H1 (cell line): ENCODE measurements around the gene ZACN. TPM values are rescaled to one million over a fixed set of nuclear protein-coding genes. Genes with fewer than 3 reads are reported as not detected.

ENCODE experiments used
- CTCF ChIA-PET: fragments of 300-600 bp; sonication (Branson Sonifier 250); formaldehyde crosslinking; loops from one replicate; lab custom pipeline; 2021; ENCODE audit not compliant: partially characterized antibody; lab: Charles Lee
- POLR2A ChIA-PET: fragments of 300-600 bp; sonication (Branson Sonifier 250); formaldehyde crosslinking; loops from one replicate; lab custom pipeline; 2021; ENCODE audit warnings: inconsistent platforms; ENCODE audit not compliant: partially characterized antibody; lab: Charles Lee
- DNase-seq, 2 experiments: peaks; one replicate each; pipeline versions ENCODE4 v3.0.0 to v3.0.0-alpha.2; 2010 to 2022; ENCODE audit warnings: low spot score in 2 of 2, low read depth in 1 of 2, mixed read lengths in 1 of 2
- FAIRE-seq: peaks from 2 replicates; lab custom pipeline; 2011; peaks lifted over from hg19 to GRCh38; lab: Jason Lieb, UNC
- H2AFZ ChIP-seq: 2 replicates; pipeline ENCODE4 v1.8.1; 2012; ENCODE audit warnings: low read length, inconsistent platforms
- H2AK5ac ChIP-seq: 2 replicates; pipeline ENCODE4 v1.6.1; 2013; ENCODE audit warnings: low read depth, low read length
- H2BK120ac ChIP-seq: replicated peaks from 2 replicates; pipeline ENCODE3; 2013; ENCODE audit warnings: low read depth, low read length, inconsistent platforms
- H2BK12ac ChIP-seq: 2 replicates; pipeline ENCODE4 v1.6.1; 2013; ENCODE audit warnings: low read depth, low read length
- H2BK15ac ChIP-seq: 2 replicates; pipeline ENCODE4 v1.6.1; 2013; ENCODE audit warnings: low read length
- H2BK20ac ChIP-seq: 2 replicates; pipeline ENCODE4 v1.6.1; 2013; ENCODE audit warnings: low read length
- H2BK5ac ChIP-seq: 2 replicates; pipeline ENCODE4 v1.6.1; 2013; ENCODE audit warnings: low read depth, low read length
- H3K14ac ChIP-seq: 2 replicates; pipeline ENCODE4 v1.6.1; 2013; ENCODE audit warnings: inconsistent platforms; ENCODE audit not compliant: insufficient read length
- H3K18ac ChIP-seq: 2 replicates; pipeline ENCODE4 v1.6.1; 2013; ENCODE audit warnings: low read length; ENCODE audit errors: extremely low read depth
- H3K23ac ChIP-seq: 2 replicates; pipeline ENCODE4 v1.6.1; 2013; ENCODE audit warnings: inconsistent platforms; ENCODE audit not compliant: insufficient read length
- H3K23me2 ChIP-seq: 2 replicates; pipeline ENCODE4 v1.6.1; 2013; ENCODE audit warnings: low read depth, low read length
- H3K27ac ChIP-seq: 2 replicates; pipeline ENCODE4 v1.6.1; 2011; ENCODE audit warnings: low read depth, low read length, inconsistent platforms
- H3K27me3 ChIP-seq, 4 experiments: replicated peaks in 1 of 4; 1 replicate in 1 of 4; 2 replicates in 3 of 4; pipeline versions ENCODE4 v1.6.1 to v1.8.1; 2011 to 2013; ENCODE audit warnings: low read length in 3 of 4, mild to moderate bottlenecking in 3 of 4, inconsistent platforms in 2 of 4, mixed read lengths in 2 of 4, moderate library complexity in 1 of 4; ENCODE audit not compliant: control insufficient read depth in 3 of 4, insufficient read depth in 3 of 4; ENCODE audit errors: extremely low read depth in 1 of 4
- H3K36me3 ChIP-seq, 4 experiments: 2 replicates each; pipeline versions ENCODE4 v1.6.1 to v1.8.1; 2011 to 2013; ENCODE audit warnings: mild to moderate bottlenecking in 4 of 4, low read length in 3 of 4, moderate library complexity in 2 of 4, control low read depth in 1 of 4, inconsistent platforms in 1 of 4; ENCODE audit not compliant: insufficient read depth in 4 of 4, control insufficient read depth in 2 of 4
- H3K4ac ChIP-seq: replicated peaks from 2 replicates; pipeline ENCODE3; 2013; ENCODE audit warnings: low read length, low read depth, mixed read lengths, inconsistent platforms; ENCODE audit not compliant: insufficient read length
- H3K4me1 ChIP-seq, 4 experiments: replicated peaks in 1 of 4; 1 replicate in 1 of 4; 2 replicates in 3 of 4; pipeline versions ENCODE4 v1.6.1 to v1.8.1; 2011 to 2013; ENCODE audit warnings: low read length in 3 of 4, inconsistent platforms in 2 of 4, mixed read lengths in 1 of 4; ENCODE audit not compliant: insufficient read depth in 4 of 4, control insufficient read depth in 3 of 4
- H3K4me2 ChIP-seq, 2 experiments: 2 replicates each; pipeline versions ENCODE4 v1.6.1 to v1.8.1; 2011 to 2013; ENCODE audit warnings: low read depth in 2 of 2, low read length in 2 of 2, control low read depth in 1 of 2, inconsistent platforms in 1 of 2, mild to moderate bottlenecking in 1 of 2; ENCODE audit not compliant: insufficient read depth in 1 of 2
- H3K4me3 ChIP-seq, 4 experiments: fragments of 200-600, 300-600 bp in 1 of 4; sonication (generic), shearing (Covaris generic), sonication (Bioruptor Twin) in 1 of 4; 2 replicates each; pipeline versions ENCODE4 v1.5.1 to v1.8.1; 2011 to 2016; ENCODE audit warnings: low read length in 4 of 4, low read depth in 3 of 4, control low read depth in 2 of 4, inconsistent platforms in 2 of 4, mild to moderate bottlenecking in 2 of 4, mixed read lengths in 1 of 4, moderate library complexity in 1 of 4; ENCODE audit not compliant: insufficient read depth in 2 of 4; ENCODE audit errors: extremely low read depth in 1 of 4
- H3K56ac ChIP-seq: replicated peaks from 2 replicates; pipeline ENCODE3; 2013; ENCODE audit warnings: low read depth, mild to moderate bottlenecking, mixed read lengths, low read length, inconsistent platforms; ENCODE audit not compliant: insufficient read length
- H3K79me1 ChIP-seq: 2 replicates; pipeline ENCODE4 v1.6.1; 2013; ENCODE audit warnings: low read depth, low read length, control low read depth
- H3K79me2 ChIP-seq, 2 experiments: 2 replicates each; pipeline versions ENCODE4 v1.6.1 to v1.8.1; 2012 to 2013; ENCODE audit warnings: low read length in 2 of 2, mild to moderate bottlenecking in 2 of 2, inconsistent platforms in 1 of 2; ENCODE audit not compliant: insufficient read depth in 2 of 2, control insufficient read depth in 1 of 2
- H3K9ac ChIP-seq, 4 experiments: replicated peaks in 1 of 4; 1 replicate in 1 of 4; 2 replicates in 3 of 4; pipeline versions ENCODE4 v1.6.1 to v1.8.1; 2011 to 2013; ENCODE audit warnings: low read depth in 3 of 4, low read length in 3 of 4, control low read depth in 2 of 4, mild to moderate bottlenecking in 2 of 4, moderate library complexity in 2 of 4, inconsistent platforms in 1 of 4; ENCODE audit errors: extremely low read depth in 1 of 4
- H3K9me3 ChIP-seq, 2 experiments: 2 replicates each; pipeline versions ENCODE4 v1.6.1 to v1.8.1; 2012 to 2013; ENCODE audit warnings: mild to moderate bottlenecking in 2 of 2, moderate library complexity in 2 of 2, control low read depth in 1 of 2, inconsistent platforms in 1 of 2, low read depth in 1 of 2, low read length in 1 of 2, mixed read lengths in 1 of 2; ENCODE audit not compliant: insufficient read depth in 2 of 2
- H4K20me1 ChIP-seq, 2 experiments: replicated peaks in 1 of 2; 2 replicates each; pipeline versions ENCODE3 to v1.8.1; 2011 to 2013; ENCODE audit warnings: inconsistent platforms in 2 of 2, low read length in 2 of 2, mild to moderate bottlenecking in 1 of 2; ENCODE audit not compliant: insufficient read depth in 2 of 2, control insufficient read depth in 1 of 2
- H4K5ac ChIP-seq: 2 replicates; pipeline ENCODE4 v1.6.1; 2013; ENCODE audit warnings: low read length, low read depth, mixed read lengths, inconsistent platforms; ENCODE audit not compliant: insufficient read length
- H4K8ac ChIP-seq: 2 replicates; pipeline ENCODE4 v1.8.0; 2013; ENCODE audit warnings: mild to moderate bottlenecking, moderate library complexity, low read length, inconsistent platforms; ENCODE audit not compliant: insufficient read depth; ENCODE audit errors: extremely low read depth
- H4K91ac ChIP-seq: replicated peaks from 2 replicates; pipeline ENCODE3; 2013; ENCODE audit warnings: low read length, mixed read lengths, inconsistent platforms; ENCODE audit not compliant: insufficient read length
- EZH2 ChIP-seq: fragments of 200-600 bp; sonication (generic); IDR thresholded peaks from 2 replicates; pipeline ENCODE4 v1.7.1; 2012; ENCODE audit warnings: low read depth, mild to moderate bottlenecking, moderate library complexity, low read length, inconsistent platforms; ENCODE audit not compliant: severe bottlenecking
- SAP30 ChIP-seq: fragments of 300-600 bp; sonication (generic); IDR thresholded peaks from 2 replicates; pipeline ENCODE4 v1.7.1; 2012; ENCODE audit warnings: low read length, moderate library complexity, mild to moderate bottlenecking, inconsistent platforms; ENCODE audit not compliant: insufficient read depth, insufficient replicate concordance
- SIX5 ChIP-seq: IDR thresholded peaks from 2 replicates; pipeline ENCODE4 v1.6.1; 2011; ENCODE audit warnings: mild to moderate bottlenecking, low read depth, low read length
- WGBS, 2 experiments: shearing (Covaris generic) in 1 of 2; methylation state at CpG; one replicate each; pipeline versions ENCODE4 v1.1.6 to v1.1.7; 2013 to 2015; ENCODE audit warnings: low lambda C conversion rate in 2 of 2, mixed read lengths in 2 of 2, inconsistent platforms in 1 of 2, low coverage in 1 of 2, missing lambda C conversion rate in 1 of 2; ENCODE audit not compliant: insufficient replicate concordance in 2 of 2, insufficient coverage in 1 of 2, insufficient read length in 1 of 2; ENCODE audit errors: extremely low coverage in 1 of 2, missing lambda C conversion rate in 1 of 2; 5-methylcytosine and 5-hydroxymethylcytosine counted together
- polyA plus RNA-seq, 7 experiments: library from polyadenylated mRNA; depleted of rRNA in 3 of 7; stranded (reverse) in 5 of 7; unstranded in 2 of 7; fragments of >200 nt in 5 of 7; fragments of 200-250 nt in 2 of 7; gene quantifications; 1 replicate in 5 of 7; 2 replicates in 1 of 7; 4 replicates in 1 of 7; pipeline versions ENCODE4 v1.2.1 to v1.2.3, GENCODE V29; 2011 to 2013; ENCODE audit warnings: missing spikeins in 2 of 7, mixed read lengths in 2 of 7
- total RNA-seq: library from RNA; stranded (reverse); fragmentation: NEBNext Ultra II Directional; extraction: Animal tissue kit (Norgen Biotek cat#: 25700); gene quantifications from 2 replicates; pipeline ENCODE4 v1.2.1, GENCODE V29; 2021

ZACN gene
- total and polyA plus RNA-seq, 2 of the 8 experiments (the other 6 are each of a cell fraction or from before 2014, with no cell fraction given): 0.26 TPM; not detected in 1

GRCh38 chr17:76049239-76049638, 29.7 kb upstream of the ZACN start:
- Histone ChIP-seq H2AK5ac (no peak overlapping the region), H3K4ac (no peak overlapping the region), H3K4me1 (peaks cover 0 to 2% (median 0%) of the 10 kb centered on the region in 4 experiments; a peak in 1 of 7 replicates), H3K4me3 (no peak overlapping the region), H3K56ac (no peak overlapping the region), H2BK15ac (no peak overlapping the region), H2BK20ac (no peak overlapping the region), H4K20me1 (no peaks in the 10 kb centered on the region), H4K91ac (no peak overlapping the region), H2BK12ac (no peak overlapping the region), H3K27me3 (no peaks in the 10 kb centered on the region), H3K23ac (no peak overlapping the region), H3K27ac (no peak overlapping the region; the same call in 1 of the 2 replicates), H3K4me2 (no peak overlapping the region), H3K79me2 (no peaks in the 10 kb centered on the region), H3K14ac (no peak overlapping the region), H2AFZ (no peak overlapping the region), H3K9ac (no peak overlapping the region), H3K36me3 (peaks cover 18 to 73% (median 50%) of the 10 kb centered on the region in 4 experiments), H4K8ac (no peak overlapping the region), H4K5ac (no peak overlapping the region), H3K23me2 (no peaks in the 10 kb centered on the region), H3K9me3 (no peaks in the 10 kb centered on the region), H3K79me1 (no peaks in the 10 kb centered on the region; the same call in 1 of the 2 replicates), H3K18ac (no peak overlapping the region), H2BK120ac (no peak overlapping the region), H2BK5ac (no peak overlapping the region)
- 87% methylated on average over 3 of the region's 3 CpGs; no CpG with 5 or more reads in 1 of the 2 experiments for WGBS, 2 experiments
- TF ChIP-seq SIX5 (no peak), SAP30 (no peak), EZH2 (no peak)
- POLR2A ChIA-PET: no interaction called here
- DNase-seq (no peak), FAIRE-seq (no peak)
- CTCF ChIA-PET: interaction anchor here (0.6 to 1.4 kb wide), 8 partner anchors 11 to 140 kb away, joined by 3 to 6 read pairs (median 3); no protein-coding TSS in a partner anchor
